Esophagus muscularis mucosa (tissue), 4 donors: ENCODE data around the gene SPOCD1. TPM values are rescaled to one million over a fixed set of nuclear protein-coding genes. Genes with fewer than 3 reads are reported as not detected.
A peak's percentile ranks its signal among the peaks of the same experiment; 100 is the strongest.

Source experiments
- DNase-seq: peaks from one replicate; pipeline ENCODE4 v3.0.0-alpha.2; 2017; ENCODE audit errors: extremely low spot score
- H3K27ac ChIP-seq, 4 donors: fragments of 200-600 bp; sonication (generic); replicated peaks in 1 of 4; 1 replicate in 3 of 4; 2 replicates in 1 of 4; pipeline ENCODE4 v1.5.1; 2016 to 2019; ENCODE audit warnings: mild to moderate bottlenecking in 1 of 4
- H3K27me3 ChIP-seq, 4 donors: fragments of 200-600 bp; sonication (generic); one replicate each; pipeline versions ENCODE4 v1.5.1 to v1.6.0; 2016 to 2019
- H3K36me3 ChIP-seq, 4 donors: fragments of 200-600 bp; sonication (generic); one replicate each; pipeline ENCODE4 v1.5.1; 2016 to 2019
- H3K4me1 ChIP-seq, 4 donors: fragments of 200-600 bp; sonication (generic); one replicate each; pipeline ENCODE4 v1.5.1; 2016 to 2019
- H3K4me3 ChIP-seq, 4 donors: fragments of 200-600 bp; sonication (generic); 1 replicate in 2 of 4; 2 replicates in 2 of 4; pipeline ENCODE4 v1.5.1; 2016 to 2019; ENCODE audit warnings: mild to moderate bottlenecking in 4 of 4, moderate library complexity in 1 of 4
- H3K9me3 ChIP-seq, 4 donors: fragments of 200-600 bp; sonication (generic); 1 replicate in 3 of 4; 2 replicates in 1 of 4; pipeline ENCODE4 v1.5.1; 2016 to 2019
- EP300 ChIP-seq: sonication (generic); formaldehyde crosslinking; IDR thresholded peaks from one replicate; pipeline ENCODE4 v1.6.1; 2017; ENCODE audit warnings: antibody characterized with exemption
- POLR2A ChIP-seq: fragments of 450-650 bp; IDR thresholded peaks from one replicate; pipeline ENCODE4 v1.6.1; 2017; ENCODE audit warnings: antibody characterized with exemption, moderate library complexity, mild to moderate bottlenecking, low read depth
- POLR2AphosphoS5 ChIP-seq, 2 donors: sonication (generic); formaldehyde crosslinking; IDR thresholded peaks; one replicate each; pipeline ENCODE4 v1.6.1; 2017; ENCODE audit warnings: antibody characterized with exemption in 2 of 2
- WGBS: methylation state at CpG from one replicate; pipeline ENCODE4 v1.1.5; 2018; 5-methylcytosine and 5-hydroxymethylcytosine counted together
- intact Hi-C: fragments of 100-400 bp; cut with DNase I; formaldehyde crosslinking; loops from one replicate; pipeline ENCODE4 v1.15.1; 2023
- total RNA-seq, 4 donors: library from RNA; depleted of rRNA; stranded (reverse); fragments of >200 nt; gene quantifications; one replicate each; pipeline versions ENCODE4 v1.1.0 to v1.2.1, GENCODE V29; 2016
- TF ChIP-seq, protein P1 (sequence below), 3 experiments: fragments of 200-600 bp in 2 of 3; fragments of 450-650 bp in 1 of 3; sonication (generic) in 2 of 3; IDR thresholded peaks; one replicate each; pipeline ENCODE4 v1.5.1; 2017 to 2019; ENCODE audit warnings: antibody characterized with exemption in 3 of 3, mild to moderate bottlenecking in 2 of 3, moderate library complexity in 1 of 3

The SPOCD1 gene
- total RNA-seq, 4 donors from 2014 or later, result 0.17 to 0.19 (median 0.17) TPM; not detected in 1

DNA sequence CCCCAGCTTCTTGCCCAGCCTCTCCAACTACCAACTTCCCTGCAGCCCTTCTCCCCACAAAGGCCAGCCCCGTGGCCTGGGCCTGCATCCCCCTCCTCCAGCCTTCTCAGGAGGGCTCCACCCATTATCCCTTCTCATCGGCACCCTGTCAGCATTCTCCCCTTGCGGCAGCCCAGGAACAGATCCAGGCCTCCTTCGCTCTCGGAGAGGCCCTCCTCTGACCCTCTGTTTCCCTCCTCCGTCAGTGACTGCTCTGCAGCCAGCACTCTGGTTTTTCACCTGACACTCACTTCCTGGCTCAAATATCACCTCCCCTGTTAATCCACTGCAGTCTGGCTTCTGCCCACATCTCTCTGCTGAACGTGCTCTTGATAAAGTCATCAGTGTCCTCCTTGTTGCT, 69.1 kb downstream of the SPOCD1 start:
- no peak for DNase-seq
- no peak overlapping the region for H3K27ac ChIP-seq
- WGBS, result 45% methylated on average over 7 of the region's 7 CpGs
- no peak overlapping the region for H3K4me3 ChIP-seq
- intact Hi-C loops, result loop anchor here (5.0 kb wide), 1 partner anchor 41 kb away; no protein-coding TSS in a partner anchor
- H3K4me1 ChIP-seq, result peaks cover 0 to 21% (median 13%) of the 10 kb centered on the region in 4 donors
- no peaks in the 10 kb centered on the region for H3K9me3 ChIP-seq
- TF ChIP-seq, protein P1, sequence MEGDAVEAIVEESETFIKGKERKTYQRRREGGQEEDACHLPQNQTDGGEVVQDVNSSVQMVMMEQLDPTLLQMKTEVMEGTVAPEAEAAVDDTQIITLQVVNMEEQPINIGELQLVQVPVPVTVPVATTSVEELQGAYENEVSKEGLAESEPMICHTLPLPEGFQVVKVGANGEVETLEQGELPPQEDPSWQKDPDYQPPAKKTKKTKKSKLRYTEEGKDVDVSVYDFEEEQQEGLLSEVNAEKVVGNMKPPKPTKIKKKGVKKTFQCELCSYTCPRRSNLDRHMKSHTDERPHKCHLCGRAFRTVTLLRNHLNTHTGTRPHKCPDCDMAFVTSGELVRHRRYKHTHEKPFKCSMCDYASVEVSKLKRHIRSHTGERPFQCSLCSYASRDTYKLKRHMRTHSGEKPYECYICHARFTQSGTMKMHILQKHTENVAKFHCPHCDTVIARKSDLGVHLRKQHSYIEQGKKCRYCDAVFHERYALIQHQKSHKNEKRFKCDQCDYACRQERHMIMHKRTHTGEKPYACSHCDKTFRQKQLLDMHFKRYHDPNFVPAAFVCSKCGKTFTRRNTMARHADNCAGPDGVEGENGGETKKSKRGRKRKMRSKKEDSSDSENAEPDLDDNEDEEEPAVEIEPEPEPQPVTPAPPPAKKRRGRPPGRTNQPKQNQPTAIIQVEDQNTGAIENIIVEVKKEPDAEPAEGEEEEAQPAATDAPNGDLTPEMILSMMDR (IDR thresholded peaks at IDR 0.05), result no peak
- TF ChIP-seq EP300, result no peak
- TF ChIP-seq POLR2A, result no peak
- H3K27me3 ChIP-seq, result no peaks in the 10 kb centered on the region
- no peaks in the 10 kb centered on the region for H3K36me3 ChIP-seq

DNA sequence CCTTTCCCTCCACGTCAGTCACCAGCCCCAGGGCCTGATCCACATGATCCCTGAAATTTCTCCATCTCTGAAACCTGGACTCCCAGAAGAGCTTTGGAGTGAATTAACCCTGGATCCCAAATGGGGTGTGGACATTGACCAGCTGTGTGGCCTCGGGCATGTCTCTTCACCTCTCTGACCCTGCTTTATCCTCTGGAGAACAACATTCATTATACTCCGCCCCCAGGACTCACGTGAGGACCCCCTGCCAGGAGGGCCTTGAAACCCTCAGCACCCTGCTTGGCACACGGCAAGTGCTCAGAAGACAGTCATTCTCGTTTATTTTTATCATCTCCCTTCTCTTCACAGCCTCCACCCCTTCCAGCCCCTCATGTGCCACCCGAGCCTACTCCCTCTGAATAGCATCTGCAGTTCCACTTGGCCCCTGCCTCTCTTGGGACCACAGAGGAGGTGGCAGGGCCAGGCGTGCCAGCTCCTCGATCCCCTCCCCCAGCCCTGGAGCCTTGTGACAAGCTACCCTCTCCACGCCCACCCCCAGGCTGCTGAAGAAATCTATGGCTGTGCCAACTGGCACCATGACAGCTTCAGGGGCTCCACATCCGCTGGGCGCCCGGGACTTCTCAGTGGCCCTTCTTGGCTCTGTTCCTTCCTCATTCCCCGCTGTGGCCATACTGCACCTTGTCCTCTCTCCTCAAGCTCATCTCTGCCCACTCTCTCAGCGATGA, 69.7 kb downstream of the SPOCD1 start:
- H3K4me1 ChIP-seq, result peaks cover 0 to 21% (median 13%) of the 10 kb centered on the region in 4 donors
- 48% methylated on average over 15 of the region's 15 CpGs for WGBS
- TF ChIP-seq EP300 (no peak), POLR2A (no peak), POLR2AphosphoS5 (IDR thresholded peaks at IDR 0.05) (no peak)
- TF ChIP-seq, protein P1 (IDR thresholded peaks at IDR 0.05), result no peak
- no peaks in the 10 kb centered on the region for H3K36me3 ChIP-seq
- DNase-seq, result no peak
- H3K27me3 ChIP-seq, result no peaks in the 10 kb centered on the region
- no peak overlapping the region for H3K27ac ChIP-seq
- no peaks in the 10 kb centered on the region for H3K9me3 ChIP-seq
- H3K4me3 ChIP-seq, result no peak overlapping the region
- intact Hi-C loops, result loop anchor here (2.0 to 5.0 kb wide), 2 partner anchors 41 to 81 kb away; no protein-coding TSS in a partner anchor

DNA sequence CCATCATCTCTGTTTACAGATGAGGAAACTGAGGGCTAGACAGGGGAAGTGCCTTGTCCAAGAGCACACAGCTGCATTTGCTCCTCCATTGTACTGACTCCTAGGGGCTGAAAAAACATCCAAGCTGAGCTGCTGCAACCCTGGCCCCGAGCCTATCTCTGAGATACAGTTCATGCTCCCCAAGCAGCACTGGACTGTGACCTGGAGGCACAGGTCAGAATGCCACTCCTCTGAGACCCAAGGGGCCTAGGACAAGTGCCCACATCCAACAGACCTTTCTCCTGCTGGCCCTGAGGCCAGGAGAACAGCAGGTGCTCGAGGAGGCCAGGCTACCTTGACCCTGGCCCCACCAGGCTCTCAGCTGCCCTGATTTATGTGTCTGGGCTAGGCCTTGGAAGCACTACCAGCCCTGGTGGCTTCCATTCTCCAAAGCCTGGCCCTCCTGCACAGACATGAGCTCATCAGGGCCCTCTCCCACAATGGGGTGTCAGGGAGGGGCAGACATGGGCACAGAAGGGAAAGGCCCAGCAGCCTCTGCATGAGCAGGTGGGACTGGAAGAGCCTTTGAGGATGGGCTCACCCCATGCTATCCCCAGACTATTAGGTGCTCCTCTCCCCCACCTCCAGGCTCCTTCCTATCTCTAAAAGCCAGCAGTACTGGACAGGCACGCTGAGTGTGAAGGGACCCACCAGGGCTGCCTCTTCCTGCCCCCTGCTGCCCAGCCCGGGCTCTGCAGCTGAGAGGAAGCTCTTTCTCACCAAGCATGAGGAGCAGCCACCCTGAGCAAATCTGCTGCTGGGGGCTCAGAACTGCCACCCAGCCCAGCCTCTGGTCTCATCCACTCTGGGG, 70.5 kb downstream of the SPOCD1 start:
- intact Hi-C loops, result loop anchor here (2.0 to 5.0 kb wide), 2 partner anchors 42 to 81 kb away; no protein-coding TSS in a partner anchor
- TF ChIP-seq, protein P1 (IDR thresholded peaks at IDR 0.05), result peak; percentile 57 to 77 (median 77)
- TF ChIP-seq EP300, result no peak
- no peak for TF ChIP-seq POLR2A
- TF ChIP-seq POLR2AphosphoS5 (IDR thresholded peaks at IDR 0.05), result no peak
- no peak overlapping the region for H3K27ac ChIP-seq
- H3K27me3 ChIP-seq, result no peaks in the 10 kb centered on the region
- peaks cover 0 to 20% (median 10%) of the 10 kb centered on the region in 4 donors for H3K4me1 ChIP-seq
- 0% methylated on average over 1 of the region's 4 CpGs for WGBS
- DNase-seq, result no peak
- no peaks in the 10 kb centered on the region for H3K36me3 ChIP-seq
- H3K9me3 ChIP-seq, result no peaks in the 10 kb centered on the region
- H3K4me3 ChIP-seq, result no peak overlapping the region

DNA sequence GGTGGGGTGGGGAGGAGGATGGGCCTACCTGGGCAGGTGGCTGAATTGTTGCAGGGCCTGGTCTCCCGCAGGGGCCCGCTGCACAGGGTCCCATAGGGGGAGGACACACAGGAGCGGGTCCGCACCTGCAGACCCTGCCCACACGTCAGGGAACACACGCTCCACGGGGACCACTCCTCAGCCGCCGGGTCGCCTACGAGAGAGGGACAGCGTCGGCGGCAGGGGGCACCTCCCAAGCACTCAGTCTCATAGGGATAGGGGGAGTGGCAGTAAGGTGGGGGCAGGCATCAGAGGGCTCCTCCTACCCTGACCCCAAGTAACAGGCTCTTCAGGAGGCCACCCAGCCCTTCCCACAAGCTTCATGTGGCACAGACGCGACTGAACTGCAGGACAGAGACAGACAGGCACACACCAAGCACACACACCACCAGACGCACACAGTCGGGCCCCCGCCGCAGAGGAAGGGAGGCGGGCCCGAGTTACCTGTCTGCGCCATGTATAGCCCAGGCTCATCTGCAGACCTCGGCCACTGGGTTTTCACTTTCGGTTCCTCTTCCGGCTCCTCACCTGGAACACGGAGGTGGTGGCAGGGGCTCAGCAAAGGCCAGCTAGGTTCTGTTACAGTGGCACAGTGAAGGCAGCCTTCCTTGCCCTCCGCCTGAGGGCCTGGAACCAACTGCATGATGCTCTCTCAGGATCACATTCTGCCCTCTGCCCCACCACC, 71.5 kb downstream of the SPOCD1 start:
- no peak for TF ChIP-seq POLR2AphosphoS5 (IDR thresholded peaks at IDR 0.05)

More for the DNA sequence above, 71.5 kb downstream of the SPOCD1 start:
- Histone ChIP-seq H3K9me3 (no peaks in the 10 kb centered on the region), H3K27me3 (no peaks in the 10 kb centered on the region), H3K36me3 (no peaks in the 10 kb centered on the region), H3K27ac (no peak overlapping the region), H3K4me3 (no peak overlapping the region), H3K4me1 (peaks cover 0 to 20% (median 9%) of the 10 kb centered on the region in 4 donors)
- intact Hi-C loops, result loop anchor here (2.0 kb wide), 1 partner anchor 80 kb away; no protein-coding TSS in a partner anchor
- DNase-seq, result no peak
- WGBS, result 92% methylated on average over 22 of the region's 28 CpGs
